NCI-H524 treated with DMSO at 0.1 percent for 48 hours (cell line): Measurements from ENCODE around the gene FOXP4.

Experiments
- DNase-seq: peaks from one replicate; lab custom pipeline; 2025; lab: John Stamatoyannopoulos, UW

Gene FOXP4

DNA sequence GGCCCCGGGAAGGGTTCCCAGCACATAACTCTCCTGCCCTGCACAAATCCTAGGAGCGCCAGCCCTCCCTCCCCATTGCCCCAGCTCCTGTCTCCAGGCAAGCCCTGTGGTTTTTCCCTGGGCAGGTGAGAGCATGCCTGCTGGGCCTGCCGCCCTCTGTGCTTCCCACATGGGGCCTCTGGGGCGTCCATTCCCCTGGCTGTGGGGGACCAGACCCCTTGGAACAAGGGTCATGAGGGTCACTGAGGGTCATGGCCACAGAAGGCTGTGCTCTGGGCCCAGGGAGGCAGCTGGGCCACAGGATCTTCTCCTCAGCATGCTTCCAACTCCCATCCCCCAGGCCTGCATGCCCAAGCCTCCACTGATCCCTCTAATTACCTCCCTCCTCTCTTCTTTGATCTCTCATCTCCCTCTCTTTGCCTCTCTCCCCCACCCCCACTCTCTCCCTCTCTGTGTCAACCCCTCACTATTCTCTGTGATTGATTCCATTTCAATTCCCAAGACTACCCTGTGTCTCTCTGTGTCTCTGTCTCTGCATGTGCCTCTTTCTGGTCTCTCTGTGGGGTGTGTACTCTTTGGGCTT is 98.2 kb downstream of the FOXP4 start:
- no peak for DNase-seq

DNA sequence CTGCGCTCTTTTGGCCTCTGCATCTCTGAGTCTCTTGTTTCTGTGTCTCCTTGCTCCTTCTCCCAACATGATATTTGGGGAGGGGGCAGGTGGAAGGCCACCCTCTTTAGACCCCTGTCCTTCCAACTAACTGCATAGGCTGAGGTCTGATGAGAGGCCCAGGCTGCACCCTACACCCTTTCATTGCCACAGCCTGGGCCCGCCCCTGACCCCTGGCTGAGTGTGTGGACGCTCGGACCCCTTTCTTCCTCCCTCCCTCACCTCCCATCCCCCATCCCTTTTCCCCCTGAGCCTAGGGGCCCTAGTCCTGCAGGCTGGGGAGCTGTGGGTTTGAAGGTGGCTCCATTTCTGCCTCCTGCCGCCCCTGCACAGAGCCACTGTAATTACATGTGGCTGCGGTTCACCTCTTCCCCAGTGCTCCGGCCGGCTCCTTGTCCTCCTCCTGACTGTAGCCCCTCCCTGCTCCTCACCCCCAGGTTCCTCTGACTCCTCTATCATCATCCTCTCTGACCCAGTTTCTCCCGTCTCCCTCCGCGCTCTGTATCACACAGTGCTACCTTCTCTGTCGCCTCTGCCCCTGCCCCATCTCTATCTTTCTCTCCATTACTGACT is 98.9 kb downstream of the FOXP4 start:
- DNase-seq: no peak

DNA sequence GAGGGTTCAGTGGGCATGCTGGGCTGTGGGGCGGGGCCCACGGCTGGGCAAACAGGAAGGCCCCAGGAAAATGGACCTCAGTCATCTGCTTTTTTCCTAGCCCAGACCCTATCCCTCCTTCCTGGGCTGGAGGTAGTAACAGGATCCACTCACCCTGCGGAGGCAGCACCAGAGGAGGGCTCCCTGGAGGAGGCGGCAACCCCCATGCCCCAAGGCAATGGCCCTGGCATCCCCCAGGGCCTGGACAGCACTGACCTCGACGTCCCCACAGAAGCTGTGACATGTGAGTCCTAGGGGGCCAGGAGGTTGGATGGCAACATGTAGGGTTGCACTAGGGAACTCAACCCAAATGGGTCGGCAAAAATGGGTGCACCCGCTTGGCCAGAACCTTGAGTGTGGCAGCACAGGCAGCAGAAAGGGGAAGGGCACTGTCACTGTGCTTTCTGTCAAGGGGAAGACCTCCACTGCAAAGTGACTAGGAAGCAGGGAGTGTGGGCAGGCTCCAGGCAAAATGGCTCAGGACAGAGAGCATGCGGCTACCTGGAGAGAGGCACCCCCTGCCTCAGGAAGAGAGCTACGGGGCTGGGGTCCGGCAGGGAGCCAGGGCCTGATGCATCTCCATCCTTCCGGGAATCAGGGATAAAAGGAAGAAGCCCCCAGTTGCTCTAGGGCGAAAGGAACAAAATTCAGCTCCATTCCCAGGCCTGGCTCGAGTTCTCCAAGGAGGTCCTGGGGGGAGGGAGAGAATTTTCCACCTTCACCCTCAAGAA is 100.0 kb downstream of the FOXP4 start:
- DNase-seq: no peak

DNA sequence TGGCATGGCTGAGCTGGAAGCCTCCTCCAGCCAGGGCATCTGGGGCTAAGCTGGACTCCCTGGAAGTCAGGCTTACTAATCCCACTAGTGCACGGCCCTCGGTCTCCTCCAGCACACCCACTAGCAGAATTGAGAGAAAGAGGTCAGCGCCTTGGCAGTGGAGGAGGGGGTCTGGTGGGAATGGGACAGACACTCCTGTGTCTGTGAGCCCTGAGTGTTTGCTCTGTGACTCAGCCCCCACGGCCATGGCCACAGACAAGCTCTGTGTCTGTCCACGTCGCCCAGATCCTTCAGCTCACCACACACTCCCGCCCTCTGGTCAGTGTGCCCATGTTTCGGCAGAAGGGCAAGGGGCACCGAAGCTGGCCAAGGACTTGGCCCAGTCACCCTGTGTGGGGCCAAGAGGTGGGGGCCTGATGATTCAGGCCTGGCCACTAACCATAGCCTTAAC is 100.9 kb downstream of the FOXP4 start:
- DNase-seq: no peak

DNA sequence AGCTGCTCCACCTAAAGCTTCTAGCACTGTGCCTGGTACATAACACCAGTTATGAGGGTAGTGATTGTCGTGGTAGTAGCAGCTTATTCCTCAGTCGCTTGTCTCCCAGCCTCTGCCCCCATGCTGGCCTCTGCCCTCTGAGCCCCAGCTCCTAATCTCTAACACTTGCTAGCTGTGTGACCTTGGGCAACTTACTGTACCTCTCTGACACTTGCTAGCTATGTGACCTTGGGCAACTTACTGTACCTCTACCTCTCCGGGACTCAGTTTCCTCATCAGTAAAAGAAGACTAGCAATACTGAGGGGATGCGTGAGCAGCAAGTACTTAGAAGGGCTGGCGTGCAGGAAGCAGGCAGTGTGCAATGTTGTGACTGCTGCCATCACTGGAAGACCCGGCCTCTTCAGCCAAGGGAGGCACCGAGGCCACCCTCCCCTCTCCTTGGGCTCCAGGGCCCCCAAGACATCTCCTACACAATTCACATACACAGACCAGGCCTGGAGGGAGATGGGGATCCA is 101.9 kb downstream of the FOXP4 start:
- no peak for DNase-seq

DNA sequence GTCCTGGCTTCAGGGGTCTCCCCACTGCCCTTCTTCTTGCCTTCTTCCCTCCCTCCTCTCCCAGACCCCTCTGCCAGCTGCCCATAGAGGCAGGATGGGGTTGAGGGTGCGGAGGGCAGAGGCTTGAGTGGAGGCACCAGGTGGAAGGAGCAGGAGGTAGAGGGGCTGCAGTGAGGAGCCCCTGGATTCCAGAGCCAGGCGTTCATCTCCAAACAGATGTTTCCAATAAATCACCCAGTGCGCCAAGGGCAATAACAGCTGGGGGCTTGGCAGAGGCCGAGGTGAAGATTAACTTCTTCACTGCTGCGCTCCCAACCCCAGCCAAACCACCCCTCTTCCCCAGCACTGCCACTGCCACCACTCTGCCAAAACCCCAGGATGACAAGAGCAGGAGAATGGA is 102.7 kb downstream of the FOXP4 start:
- DNase-seq: no peak

DNA sequence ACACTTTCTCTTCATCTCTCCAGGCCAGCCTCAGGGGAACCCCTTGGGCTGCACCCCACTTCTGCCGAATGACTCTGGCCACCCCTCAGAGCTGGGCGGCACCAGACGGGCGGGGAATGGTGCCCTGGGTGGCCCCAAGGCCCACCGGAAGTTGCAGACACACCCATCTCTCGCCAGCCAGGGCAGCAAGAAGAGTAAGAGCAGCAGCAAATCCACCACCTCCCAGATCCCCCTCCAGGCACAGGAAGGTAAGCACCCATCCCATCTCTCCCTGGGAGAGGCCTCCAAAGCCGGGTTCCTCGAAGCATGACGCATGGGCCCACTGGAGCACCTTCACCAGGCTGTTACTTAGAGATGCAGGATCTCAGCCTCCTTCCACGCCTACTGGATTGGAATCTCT is 103.4 kb downstream of the FOXP4 start:
- DNase-seq: no peak

DNA sequence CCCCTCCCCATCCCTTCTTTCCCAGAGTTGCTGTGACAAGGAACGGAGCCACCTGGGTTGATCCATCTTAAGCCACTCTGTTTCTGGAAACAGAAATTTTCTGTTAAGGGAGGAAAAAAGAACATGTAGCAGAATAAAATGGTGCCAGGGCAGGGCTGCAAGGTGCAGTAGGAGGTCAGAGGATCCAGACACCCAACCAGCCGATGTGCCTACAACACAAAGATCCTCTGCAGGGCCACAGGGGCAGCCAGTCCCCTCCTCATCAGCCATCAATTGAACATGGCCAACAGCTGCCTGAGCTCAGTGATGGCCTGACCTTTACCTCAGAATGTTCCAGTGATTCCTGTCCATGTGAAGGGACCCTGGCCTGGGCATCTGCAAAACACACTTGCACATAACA is 103.9 kb downstream of the FOXP4 start:
- DNase-seq: no peak

DNA sequence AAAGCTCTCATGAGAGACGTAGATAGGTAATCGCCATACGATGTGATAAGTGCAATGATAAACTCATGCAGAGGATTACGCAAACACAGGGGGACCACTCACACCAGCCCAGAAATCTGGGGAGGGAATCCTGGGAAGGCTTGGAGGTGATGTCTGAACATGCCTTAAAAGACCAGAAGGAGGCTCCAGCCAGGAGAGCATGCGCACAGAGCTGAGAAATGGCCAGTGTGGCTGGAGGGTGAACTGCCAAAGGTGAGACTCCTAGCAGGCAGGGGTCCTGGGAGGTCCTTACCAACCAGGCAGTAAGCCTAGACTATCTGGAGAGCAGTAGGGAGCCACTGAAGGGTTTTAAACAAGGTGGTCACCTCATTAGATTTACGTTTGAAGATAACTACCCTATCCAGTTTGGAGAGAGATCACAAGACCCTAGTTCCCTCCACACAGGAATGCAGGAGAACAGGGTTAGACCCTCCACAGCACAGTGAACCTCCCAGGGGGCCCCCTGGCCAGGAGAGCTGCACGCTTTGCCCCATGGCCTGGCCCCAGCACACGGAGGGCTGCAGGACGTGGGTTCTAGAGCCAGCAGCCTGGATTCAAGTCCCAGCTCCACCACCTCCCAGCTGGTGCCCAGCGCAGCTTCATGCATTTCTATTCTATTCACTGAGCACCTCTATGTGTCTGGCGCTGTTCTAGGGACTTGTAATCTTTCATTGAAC is 105.2 kb downstream of the FOXP4 start:
- DNase-seq: no peak
